Inflammatory macrophage treated with lipopolysaccharide for 4 hours (primary cell): ENCODE data around the gene LRRK1.

Experiments
- DNase-seq: peaks from one replicate; pipeline ENCODE4 v3.0.0-alpha.2; 2020

LRRK1 gene

GRCh38 chr15:100939791-100940190, 20.6 kb downstream of the LRRK1 start:
- DNase-seq, result peak; percentile 48

DNA sequence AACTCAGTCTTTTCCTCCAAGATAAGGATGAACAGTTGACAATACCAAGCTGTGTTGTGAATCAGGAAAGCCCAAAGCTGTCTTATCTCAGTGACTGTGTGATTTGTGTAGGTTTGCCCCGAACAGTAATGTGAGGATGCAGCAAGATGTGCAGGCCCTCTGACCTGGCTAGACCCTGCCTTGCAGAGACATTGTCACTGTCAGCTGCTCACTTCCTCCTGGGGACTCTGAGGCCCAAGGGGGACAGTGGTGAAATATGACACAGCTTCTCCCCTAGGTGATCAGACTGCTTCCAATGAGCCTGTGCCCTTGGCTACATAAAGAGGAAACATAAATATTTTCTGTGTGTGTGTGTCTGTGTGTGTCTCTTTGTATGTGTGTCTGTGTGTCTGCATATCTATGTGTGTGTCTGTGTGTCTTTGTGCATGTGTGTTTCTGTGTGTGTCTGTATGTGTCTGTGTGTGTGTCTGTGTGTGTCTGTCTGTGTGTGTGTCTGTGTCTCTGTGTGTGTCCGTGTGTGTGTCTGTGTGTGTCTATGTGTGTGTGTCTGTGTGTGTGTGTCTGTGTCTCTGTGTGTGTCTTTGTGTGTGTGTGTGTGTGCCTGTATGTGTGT, 21.7 kb downstream of the LRRK1 start:
- DNase-seq, result peak; percentile 91

DNA sequence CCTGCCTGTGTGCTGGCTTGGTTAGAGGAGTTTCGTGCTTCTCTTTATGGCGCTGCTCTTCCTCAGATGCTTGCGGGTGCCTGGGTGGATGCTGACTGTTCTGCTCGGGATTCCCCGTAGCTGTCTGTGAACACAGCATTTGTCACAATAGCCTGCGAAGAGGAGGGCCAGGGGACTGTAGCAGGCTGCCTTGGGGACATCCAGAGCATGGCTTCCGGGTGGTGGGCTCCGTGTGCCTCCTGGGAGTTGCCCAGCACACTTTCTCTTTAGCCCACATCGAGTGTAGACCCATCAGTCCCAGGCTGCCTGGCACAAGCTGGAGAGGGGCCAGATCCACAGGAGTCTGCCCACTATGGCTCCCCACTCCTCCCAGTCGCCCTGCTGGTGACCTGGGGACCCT, 22.4 kb downstream of the LRRK1 start:
- DNase-seq, result peak; percentile 66

DNA sequence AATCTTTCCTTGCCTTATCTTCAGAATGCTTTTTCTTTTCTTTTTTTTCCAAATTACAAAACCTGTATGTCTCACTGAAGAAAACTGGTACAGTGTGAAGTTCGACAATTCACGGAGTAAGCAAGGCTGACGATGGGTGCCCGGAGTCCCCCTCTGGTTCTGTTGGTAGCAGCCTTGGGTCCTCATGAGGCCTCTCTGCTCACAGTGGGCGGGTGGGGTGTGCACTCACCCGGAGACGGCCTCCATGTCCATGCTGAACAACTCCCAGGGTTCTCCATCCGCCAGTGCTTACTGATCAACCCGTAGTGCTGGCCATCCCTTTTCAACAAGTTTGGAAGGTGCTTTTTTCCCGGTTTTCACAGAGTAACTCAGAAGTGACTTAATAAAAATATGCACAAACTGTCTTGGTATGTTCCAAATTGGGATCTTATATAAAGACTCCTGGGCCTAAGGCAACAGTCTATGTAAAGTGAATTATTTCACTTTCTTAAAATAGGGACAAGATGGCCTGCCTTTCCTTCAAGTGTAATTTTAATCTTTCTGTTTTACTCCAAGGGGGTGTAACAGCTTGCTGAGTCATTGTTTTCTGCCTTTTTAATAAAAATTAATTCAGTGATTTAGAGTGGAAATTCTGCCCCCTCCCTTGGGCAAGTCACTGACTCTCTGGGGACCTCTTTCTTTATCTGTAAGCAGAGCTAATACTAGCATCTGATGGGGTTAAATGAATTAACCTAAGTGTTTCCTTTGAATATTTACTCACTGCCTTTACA, 23.7 kb downstream of the LRRK1 start:
- no peak for DNase-seq

GRCh38 chr15:100944244-100944895, 25.2 kb downstream of the LRRK1 start:
- no peak for DNase-seq

- DNase-seq, result no peak
These were observed 25.8 kb downstream of the LRRK1 start for GRCh38 chr15:100944986-100945385.

GRCh38 chr15:100947760-100948429, 28.7 kb downstream of the LRRK1 start:
- no peak for DNase-seq

DNA sequence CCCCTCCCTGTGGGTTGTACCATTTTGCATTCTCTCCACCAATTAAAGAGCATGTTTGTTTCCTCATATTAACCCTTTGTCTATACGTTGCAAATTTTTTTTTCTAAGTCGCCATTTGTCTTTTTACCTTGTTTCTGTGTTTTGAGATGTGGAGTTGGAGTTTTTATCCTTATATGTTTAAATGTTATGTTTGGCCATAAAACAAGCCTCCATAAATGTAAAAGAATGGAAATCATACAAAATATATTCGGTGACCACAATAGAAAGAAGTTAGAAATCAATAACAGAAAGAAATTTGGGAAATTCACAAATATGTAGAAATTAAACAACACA, 29.2 kb downstream of the LRRK1 start:
- DNase-seq, result no peak

DNA sequence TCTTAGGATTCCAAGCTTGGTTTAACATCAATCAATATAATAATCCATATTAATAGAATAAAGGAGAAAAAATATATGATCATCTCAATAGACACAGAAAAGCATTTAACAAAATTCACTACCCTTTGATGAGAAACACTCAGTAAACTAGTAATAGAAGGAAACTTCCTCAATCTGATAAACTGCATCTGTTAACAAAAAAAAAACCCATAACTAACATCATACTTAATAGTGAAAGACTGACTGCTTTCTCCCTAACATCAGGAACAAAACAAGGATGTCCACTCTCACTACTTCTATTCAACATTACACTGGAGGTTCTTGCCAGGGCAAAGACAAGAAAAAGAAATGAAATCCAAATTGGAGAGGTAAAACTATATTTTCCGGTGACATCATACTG, 30.5 kb downstream of the LRRK1 start:
- peak; percentile 39 for DNase-seq

- peak; percentile 40 for DNase-seq
These were observed 32.8 kb downstream of the LRRK1 start for GRCh38 chr15:100951965-100952364.

DNA sequence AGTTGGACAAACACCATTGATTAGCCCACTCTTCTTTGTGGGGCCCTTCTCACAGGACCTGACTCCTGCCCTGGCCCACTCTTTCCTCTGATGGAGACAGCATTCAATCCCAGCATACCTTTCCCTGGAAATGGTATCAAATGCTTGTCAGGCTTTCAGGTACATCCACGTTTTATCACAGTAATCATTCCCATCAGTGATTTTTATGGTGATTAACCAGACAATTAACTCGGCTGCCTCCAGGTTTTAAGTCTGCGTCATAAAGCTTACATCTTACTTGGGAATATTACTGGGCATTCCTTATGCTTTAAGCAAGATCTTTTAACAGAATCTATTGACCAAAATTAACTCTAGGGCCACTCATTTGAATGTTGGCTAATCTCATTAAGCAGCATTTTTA, 33.4 kb downstream of the LRRK1 start:
- no peak for DNase-seq

DNA sequence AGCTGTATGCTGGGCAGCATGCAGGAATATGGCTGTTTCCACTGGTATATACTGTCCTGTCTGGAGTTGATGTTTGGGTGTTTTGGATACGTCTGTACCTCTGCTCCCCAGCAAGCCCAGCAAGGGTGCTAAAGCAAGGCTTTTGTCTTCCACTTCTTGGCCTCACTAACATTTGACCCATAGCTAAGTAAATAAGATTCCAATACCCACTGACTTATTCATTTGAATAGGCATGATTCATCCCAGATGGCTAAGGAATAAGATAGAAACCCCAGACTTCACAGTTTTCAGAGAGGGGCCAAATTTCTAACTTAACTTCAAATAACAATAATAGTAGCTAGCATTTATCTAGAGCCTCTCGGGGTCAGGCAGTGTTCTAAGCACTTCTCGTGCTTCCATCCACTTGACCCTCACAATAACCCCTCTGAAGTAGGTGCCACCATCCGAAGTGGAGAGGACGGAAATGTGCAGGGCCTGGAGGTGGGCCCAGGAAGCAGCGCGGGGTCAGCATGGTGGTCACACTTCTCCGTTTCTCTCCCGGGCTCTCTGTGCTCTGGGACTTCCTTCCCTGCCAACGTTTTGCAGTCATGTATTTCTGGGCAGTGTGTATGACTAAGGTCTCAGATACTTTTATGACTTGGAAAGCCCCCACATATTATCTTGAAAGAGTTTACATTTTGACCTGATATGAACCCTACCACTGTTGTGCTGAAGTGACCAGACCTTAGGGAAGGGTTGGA, 39.3 kb downstream of the LRRK1 start:
- peak; percentile 46 for DNase-seq

GRCh38 chr15:100959066-100960050, 40.2 kb downstream of the LRRK1 start:
- peak; percentile 28 for DNase-seq

DNA sequence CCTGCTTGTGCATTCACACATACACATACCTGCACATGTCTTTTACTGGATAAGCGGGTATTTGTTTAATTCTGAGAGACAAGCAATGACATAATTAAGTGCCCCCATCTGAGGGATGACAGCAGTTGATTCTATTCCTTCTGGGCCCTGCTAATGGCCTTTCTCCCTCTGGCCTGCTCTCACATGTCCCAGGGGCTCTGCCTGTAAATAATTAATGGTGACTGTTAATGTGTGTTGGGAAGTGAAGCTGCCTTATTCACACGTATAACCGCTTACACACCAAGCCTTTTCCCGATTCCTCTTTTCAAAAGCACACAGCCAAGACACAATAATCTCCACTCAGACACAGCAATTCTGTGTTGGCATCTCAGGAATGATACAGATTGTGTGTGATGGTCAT, 47.8 kb downstream of the LRRK1 start:
- DNase-seq, result no peak

DNA sequence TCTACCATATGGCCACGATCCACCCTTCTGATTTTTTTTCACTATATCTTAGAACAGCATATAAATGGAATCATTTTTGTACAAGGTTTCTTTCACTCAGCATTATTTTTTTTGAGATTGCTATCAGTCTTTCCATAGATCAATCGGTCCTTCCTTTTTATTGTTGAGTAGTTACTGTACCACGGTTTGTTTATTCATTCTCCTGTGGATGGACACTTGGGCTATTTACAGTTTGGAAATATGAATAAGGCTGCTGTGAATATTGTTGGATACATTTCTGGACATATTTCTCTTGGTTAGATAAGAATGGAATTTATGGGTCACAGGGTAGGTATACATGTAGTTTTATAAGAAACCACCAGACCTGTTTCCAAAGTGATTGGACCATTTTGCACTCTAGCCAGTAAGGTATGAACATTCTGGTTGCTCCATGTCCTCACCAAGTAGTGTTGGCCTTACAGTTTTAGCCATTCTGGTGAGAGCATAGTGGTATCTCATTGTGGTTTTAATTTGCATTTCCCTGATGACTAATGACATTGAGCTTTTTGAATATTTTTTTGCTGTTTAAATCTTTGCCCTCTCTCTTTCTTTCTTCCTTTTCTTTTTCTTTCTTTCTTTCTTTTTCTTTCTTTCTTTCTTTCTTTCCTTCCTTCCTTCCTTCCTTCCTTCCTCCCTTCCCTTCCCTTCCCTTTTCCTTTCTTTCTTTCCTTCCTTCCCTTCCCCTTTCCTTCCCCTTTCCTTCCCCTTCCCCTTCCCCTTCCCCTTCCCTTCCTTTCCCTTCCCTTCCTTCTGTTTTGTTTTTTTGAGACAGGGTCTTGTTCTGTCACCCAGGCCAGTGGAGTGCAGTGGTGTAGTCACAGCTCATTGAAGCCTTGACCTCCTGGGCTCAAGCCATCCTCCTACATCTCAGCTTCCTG, 49.2 kb downstream of the LRRK1 start:
- DNase-seq, result no peak

DNA sequence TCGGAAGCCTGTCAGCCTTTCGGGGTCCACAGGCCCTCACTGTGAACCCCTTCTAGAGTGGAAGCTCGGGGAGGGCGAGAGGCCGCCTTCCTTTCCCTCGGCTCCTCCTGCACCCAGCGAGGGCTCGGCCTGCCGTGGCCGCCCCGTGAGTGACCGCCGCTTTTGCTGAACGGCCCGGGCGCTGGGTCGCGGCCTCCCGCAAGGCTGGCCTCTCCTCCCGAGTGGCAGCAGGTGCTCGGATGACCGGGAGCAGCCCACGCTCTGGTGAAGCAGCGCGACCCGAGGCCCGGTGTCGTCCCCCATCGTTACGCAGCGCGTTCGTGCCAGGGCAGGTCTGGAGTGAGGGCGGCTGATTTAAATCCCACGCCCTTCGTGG, 53.8 kb downstream of the LRRK1 start:
- DNase-seq, result no peak

GRCh38 chr15:100973351-100974111, 54.4 kb downstream of the LRRK1 start:
- no peak for DNase-seq

DNA sequence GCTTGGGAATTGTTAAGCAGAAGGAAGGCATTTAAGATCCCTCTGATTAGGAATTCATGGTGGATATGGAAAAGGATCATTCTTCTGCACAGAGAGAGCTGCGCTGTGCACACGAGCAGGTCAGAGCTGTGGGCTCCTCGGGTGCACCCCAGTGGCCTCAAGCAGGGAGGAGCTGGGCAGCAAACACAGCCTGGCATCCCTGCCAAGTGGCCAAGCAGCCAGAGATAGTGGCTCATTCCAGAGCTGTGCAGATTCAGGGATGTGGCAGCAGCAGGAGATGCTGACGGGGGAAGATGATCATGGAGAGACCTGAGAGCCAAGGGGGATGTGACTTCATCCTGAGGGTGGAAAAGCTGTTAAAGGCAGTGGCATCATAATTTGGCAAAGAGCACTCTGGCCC, 55.9 kb downstream of the LRRK1 start:
- DNase-seq, result no peak

GRCh38 chr15:100980410-100981046, 61.4 kb downstream of the LRRK1 start:
- DNase-seq, result no peak
